OCI-LY1 (cell line): ENCODE measurements around the gene TSEN15.

Source experiments
- H2AFZ ChIP-seq: fragments of 200-600 bp; sonication (generic), shearing (Covaris generic); 2 replicates; pipeline ENCODE4 v1.6.0; 2014; ENCODE audit warnings: antibody characterized with exemption, mild to moderate bottlenecking, low read length
- H3F3A ChIP-seq: fragments of 200-600 bp; sonication (generic), shearing (Covaris generic); 2 replicates; pipeline ENCODE4 v1.6.0; 2014; ENCODE audit warnings: mild to moderate bottlenecking, antibody characterized with exemption, low read length, moderate library complexity; ENCODE audit not compliant: insufficient read depth
- H3K27ac ChIP-seq: fragments of 200-600 bp; sonication (generic); 2 replicates; pipeline ENCODE4 v1.5.1; 2014; ENCODE audit warnings: low read length, mixed run types, mild to moderate bottlenecking, low read depth; ENCODE audit not compliant: poor library complexity, severe bottlenecking
- H3K27me3 ChIP-seq: fragments of 200-600 bp; sonication (generic); 2 replicates; pipeline ENCODE4 v1.6.0; 2014; ENCODE audit warnings: antibody characterized with exemption, mild to moderate bottlenecking, low read length, moderate library complexity; ENCODE audit not compliant: insufficient read depth
- H3K36me3 ChIP-seq: fragments of 200-600 bp; sonication (generic); 2 replicates; pipeline ENCODE4 v1.6.1; 2014; ENCODE audit warnings: mild to moderate bottlenecking, antibody characterized with exemption, low read length, moderate library complexity, mixed read lengths; ENCODE audit not compliant: insufficient read depth
- H3K4me1 ChIP-seq: fragments of 200-600 bp; sonication (generic); 2 replicates; pipeline ENCODE4 v1.5.1; 2014; ENCODE audit warnings: mild to moderate bottlenecking, low read length, moderate library complexity; ENCODE audit not compliant: insufficient read depth, severe bottlenecking
- H3K4me2 ChIP-seq: fragments of 200-600 bp; sonication (generic), shearing (Covaris generic); 2 replicates; pipeline ENCODE4 v1.6.1; 2014; ENCODE audit warnings: low read length
- H3K4me3 ChIP-seq: fragments of 200-600 bp; sonication (generic); 2 replicates; pipeline ENCODE4 v1.5.1; 2014; ENCODE audit warnings: low read length, low read depth, mild to moderate bottlenecking, mixed read lengths; ENCODE audit not compliant: poor library complexity, severe bottlenecking
- H3K79me2 ChIP-seq: fragments of 200-600 bp; shearing (Covaris generic); 2 replicates; pipeline ENCODE4 v1.6.1; 2016; ENCODE audit warnings: mixed run types, low read length, mixed read lengths; ENCODE audit not compliant: insufficient read depth
- H3K9ac ChIP-seq: fragments of 200-600 bp; sonication (generic), shearing (Covaris generic); 2 replicates; pipeline ENCODE4 v1.6.1; 2014; ENCODE audit warnings: mild to moderate bottlenecking, low read length, mixed read lengths
- H3K9me2 ChIP-seq: fragments of 200-600 bp; sonication (generic), shearing (Covaris generic); 2 replicates; pipeline ENCODE4 v1.6.1; 2014; ENCODE audit warnings: low read depth, mild to moderate bottlenecking, low read length, mixed read lengths
- H3K9me3 ChIP-seq: fragments of 200-600 bp; shearing (Covaris generic); 2 replicates; pipeline ENCODE4 v1.6.1; 2014; ENCODE audit warnings: low read length, mixed read lengths
- H4K20me1 ChIP-seq: fragments of 200-600 bp; sonication (generic), shearing (Covaris generic); 2 replicates; pipeline ENCODE4 v1.6.0; 2016; ENCODE audit warnings: mild to moderate bottlenecking, low read length; ENCODE audit not compliant: insufficient read depth
- CTCF ChIP-seq: fragments of 200-600 bp; sonication (generic), shearing (Covaris generic); IDR thresholded peaks from 2 replicates; pipeline ENCODE4 v1.5.1; 2017; ENCODE audit warnings: mild to moderate bottlenecking, antibody characterized with exemption, low read length, moderate library complexity, mixed read lengths
- EZH2 ChIP-seq: fragments of 200-600 bp; sonication (generic), shearing (Covaris generic); IDR thresholded peaks from 2 replicates; pipeline ENCODE4 v1.8.0; 2017; ENCODE audit warnings: borderline replicate concordance, mixed run types, mild to moderate bottlenecking, antibody characterized with exemption, low read length, moderate library complexity, mixed read lengths

The TSEN15 gene

GRCh38 chr1:184101141-184101540 lies 49.6 kb downstream of the TSEN15 start:
- Histone ChIP-seq H3K4me1 (no peaks in the 10 kb centered on the region), H3K9ac (no peak overlapping the region), H3K4me2 (no peak overlapping the region), H3K4me3 (no peak overlapping the region), H4K20me1 (no peaks in the 10 kb centered on the region), H3K27me3 (no peaks in the 10 kb centered on the region), H3K27ac (no peak overlapping the region), H3K9me2 (no peaks in the 10 kb centered on the region), H3F3A (no peaks in the 10 kb centered on the region), H3K9me3 (no peaks in the 10 kb centered on the region), H3K79me2 (no peaks in the 10 kb centered on the region), H2AFZ (no peak overlapping the region), H3K36me3 (no peaks in the 10 kb centered on the region)
- TF ChIP-seq EZH2 (no peak), CTCF (no peak)

GRCh38 chr1:184101571-184101970 lies 50.0 kb downstream of the TSEN15 start:
- Histone ChIP-seq H3K36me3 (no peaks in the 10 kb centered on the region), H3K9me3 (no peaks in the 10 kb centered on the region), H3K27ac (no peak overlapping the region), H3K9ac (no peak overlapping the region), H3K4me2 (no peak overlapping the region), H3K4me1 (no peaks in the 10 kb centered on the region), H3F3A (no peaks in the 10 kb centered on the region), H3K4me3 (no peak overlapping the region), H3K27me3 (no peaks in the 10 kb centered on the region), H4K20me1 (no peaks in the 10 kb centered on the region), H2AFZ (no peak overlapping the region), H3K79me2 (no peaks in the 10 kb centered on the region), H3K9me2 (no peaks in the 10 kb centered on the region)
- TF ChIP-seq CTCF (no peak), EZH2 (no peak)

GRCh38 chr1:184110272-184111204 lies 59.0 kb downstream of the TSEN15 start:
- H2AFZ ChIP-seq: no peak overlapping the region
- no peaks in the 10 kb centered on the region for H3K9me2 ChIP-seq
- no peaks in the 10 kb centered on the region for H3K9me3 ChIP-seq
- H3F3A ChIP-seq: no peaks in the 10 kb centered on the region
- H3K36me3 ChIP-seq: no peaks in the 10 kb centered on the region
- H3K27ac ChIP-seq: no peak overlapping the region
- no peak overlapping the region for H3K4me3 ChIP-seq
- no peaks in the 10 kb centered on the region for H3K27me3 ChIP-seq
- H3K79me2 ChIP-seq: no peaks in the 10 kb centered on the region
- H3K9ac ChIP-seq: no peak overlapping the region
- H3K4me2 ChIP-seq: no peak overlapping the region
- no peaks in the 10 kb centered on the region for H3K4me1 ChIP-seq
- H4K20me1 ChIP-seq: no peaks in the 10 kb centered on the region
- no peak for TF ChIP-seq EZH2
- TF ChIP-seq CTCF: no peak
